ENCODE measurements around the gene VAT1.

DNA sequence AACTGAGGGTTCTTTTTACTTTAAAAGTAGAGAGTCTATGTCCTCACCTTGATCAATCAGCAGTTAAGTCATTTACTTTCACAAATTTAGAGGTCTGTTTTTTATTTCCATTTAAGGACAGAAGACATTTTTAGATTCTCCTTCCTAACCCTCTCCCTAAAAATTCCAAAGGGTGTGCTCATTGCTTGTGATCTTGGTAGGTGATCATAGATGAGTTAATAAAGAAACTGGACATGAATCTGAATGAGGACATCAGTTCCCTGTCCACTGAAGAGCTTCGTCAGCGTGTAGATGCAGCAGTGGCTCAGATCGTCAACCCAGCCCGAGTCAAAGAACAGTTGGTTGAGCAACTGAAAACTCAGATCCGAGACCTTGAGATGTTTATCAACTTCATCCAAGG is 33.0 kb downstream of the VAT1 start:
- TF ChIP-seq GATA1 (IDR thresholded peaks at IDR 0.05; ENCODE audit: low read depth, low read length), result no peak
- TF ChIP-seq POLR2A (IDR thresholded peaks at IDR 0.05; ENCODE audit: low read length), result no peak

Data from erythroblast (primary cell).